HS-5 (cell line): ENCODE results near the gene ZNF12.
"Not testable (repeated sequence)": the region's sequence is repeated elsewhere in the genome, so short reads cannot be mapped to it uniquely, and the experiment has no call there.

ENCODE experiments used
- DNase-seq: peaks from one replicate; pipeline ENCODE4 v3.0.0-alpha.2; 2012; ENCODE audit warnings: low read depth

The ZNF12 gene

GRCh38 chr7:6691609-6692106 lies 15.1 kb downstream of the ZNF12 start:
- no peak for DNase-seq

GRCh38 chr7:6691103-6691502 lies 15.6 kb downstream of the ZNF12 start:
- DNase-seq, result no peak

GRCh38 chr7:6680146-6680545 lies 26.6 kb downstream of the ZNF12 start:
- no peak for DNase-seq

- no peak for DNase-seq
These were observed 30.8 kb downstream of the ZNF12 start for GRCh38 chr7:6675807-6676405.

GRCh38 chr7:6670851-6671250 lies 35.9 kb downstream of the ZNF12 start:
- DNase-seq, result not testable (repeated sequence)

- no peak for DNase-seq
These were observed 48.0 kb downstream of the ZNF12 start for GRCh38 chr7:6658618-6659345.

- no peak for DNase-seq
These were observed 50.3 kb downstream of the ZNF12 start for GRCh38 chr7:6656413-6656812.

GRCh38 chr7:6655636-6656385 lies 50.9 kb downstream of the ZNF12 start:
- no peak for DNase-seq

- no peak for DNase-seq
These were observed 51.7 kb downstream of the ZNF12 start for GRCh38 chr7:6654842-6655610.

- DNase-seq, result no peak
These were observed 52.5 kb downstream of the ZNF12 start for GRCh38 chr7:6654113-6654841.

GRCh38 chr7:6653071-6654003 lies 53.4 kb downstream of the ZNF12 start:
- DNase-seq, result no peak

GRCh38 chr7:6652446-6653011 lies 54.2 kb downstream of the ZNF12 start:
- DNase-seq, result no peak

GRCh38 chr7:6651851-6652445 lies 54.8 kb downstream of the ZNF12 start:
- DNase-seq, result no peak

- DNase-seq, result no peak
These were observed 56.2 kb downstream of the ZNF12 start for GRCh38 chr7:6650521-6651011.

GRCh38 chr7:6650086-6650485 lies 56.7 kb downstream of the ZNF12 start:
- no peak for DNase-seq

GRCh38 chr7:6649241-6649961 lies 57.3 kb downstream of the ZNF12 start:
- no peak for DNase-seq

GRCh38 chr7:6648815-6649104 lies 58.0 kb downstream of the ZNF12 start:
- DNase-seq, result no peak

- DNase-seq, result no peak
These were observed 58.5 kb downstream of the ZNF12 start for GRCh38 chr7:6648066-6648814.
